Stimulated activated CD4-positive, alpha-beta T cell treated with anti-CD3 and anti-CD28 coated beads, Interleukin-15, amount 100 ng/mL, for 1 hour (primary cell): Measurements from ENCODE around the gene ALDH1A2.
"Not testable (repeated sequence)": the region's sequence is repeated elsewhere in the genome, so short reads cannot be mapped to it uniquely, and the experiment has no call there.

Source experiments
- DNase-seq, 2 donors: peaks; one replicate each; pipeline ENCODE4 v3.0.0-alpha.2; 2020; ENCODE audit warnings: low read depth in 1 of 2, low spot score in 1 of 2

ALDH1A2 gene

DNA sequence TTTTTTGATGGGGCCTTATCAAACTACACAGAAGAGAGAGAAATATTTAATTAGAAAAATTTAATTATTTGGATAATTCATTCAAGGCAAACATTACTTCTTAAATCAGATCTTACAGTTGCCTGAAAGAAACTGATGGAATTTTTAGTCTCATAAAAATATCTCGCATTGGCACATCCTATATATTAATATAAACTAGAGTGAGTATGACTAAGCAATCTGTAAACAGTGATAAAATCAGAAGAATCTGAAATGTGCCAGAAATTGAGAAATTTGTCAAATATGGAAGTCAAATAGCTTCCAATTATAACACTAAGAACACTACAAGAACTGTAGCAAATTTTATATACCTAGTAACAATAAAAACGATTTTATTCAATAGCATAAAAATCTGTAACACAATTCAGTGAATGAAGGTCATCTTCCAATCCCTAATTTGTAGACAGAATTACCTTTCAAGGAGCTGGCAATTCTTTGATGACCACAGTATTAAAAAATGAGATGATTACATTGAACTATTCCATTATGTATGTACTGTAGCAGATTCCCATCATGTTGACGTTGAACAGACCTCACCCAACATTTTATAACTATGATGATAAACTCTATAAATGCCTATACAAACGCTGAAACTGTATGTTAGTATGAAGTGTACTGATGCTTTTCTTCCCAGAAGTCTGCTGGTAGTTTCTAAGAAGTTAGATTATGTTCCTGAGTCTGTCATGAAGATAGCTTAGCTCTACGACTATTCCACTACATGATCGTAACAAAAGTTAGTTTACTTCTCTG lies 63.0 kb downstream of the ALDH1A2 start:
- DNase-seq = no peak

DNA sequence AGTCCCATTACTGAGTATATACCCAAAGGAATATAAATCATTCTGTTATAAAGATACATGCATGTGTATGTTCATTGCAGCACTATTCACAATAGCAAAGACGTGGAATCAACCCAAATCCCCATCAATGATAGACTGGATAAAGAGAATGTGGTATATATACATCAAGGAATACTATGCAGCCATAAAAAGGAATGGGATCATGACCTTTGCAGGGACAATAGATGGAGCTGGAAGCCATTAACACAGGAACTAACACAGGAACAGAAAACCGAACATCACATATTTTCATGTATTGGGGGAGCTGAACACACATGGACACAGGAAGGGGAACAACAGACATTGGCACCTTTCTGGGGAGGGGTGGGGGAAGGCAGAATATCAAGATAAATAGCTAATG lies 65.8 kb downstream of the ALDH1A2 start:
- not testable (repeated sequence) for DNase-seq

DNA sequence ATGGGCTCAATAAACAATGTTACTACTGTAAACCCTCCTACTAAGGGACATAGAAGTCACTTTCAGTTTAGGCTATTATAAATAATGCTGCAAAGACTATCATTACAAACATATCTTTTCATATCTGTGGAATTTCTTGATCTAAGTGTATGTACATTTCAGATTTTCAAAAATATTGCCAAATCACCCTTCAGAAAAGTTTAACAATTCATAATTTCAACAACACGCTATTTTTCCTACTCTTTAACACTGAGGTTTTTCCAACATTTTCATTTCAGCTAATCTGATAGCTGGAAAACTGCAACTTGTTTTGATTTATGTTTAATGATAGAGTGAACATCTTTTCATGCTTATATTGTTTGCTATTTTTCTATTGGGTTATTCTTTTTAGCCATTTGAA lies 69.0 kb downstream of the ALDH1A2 start:
- DNase-seq = no peak

DNA sequence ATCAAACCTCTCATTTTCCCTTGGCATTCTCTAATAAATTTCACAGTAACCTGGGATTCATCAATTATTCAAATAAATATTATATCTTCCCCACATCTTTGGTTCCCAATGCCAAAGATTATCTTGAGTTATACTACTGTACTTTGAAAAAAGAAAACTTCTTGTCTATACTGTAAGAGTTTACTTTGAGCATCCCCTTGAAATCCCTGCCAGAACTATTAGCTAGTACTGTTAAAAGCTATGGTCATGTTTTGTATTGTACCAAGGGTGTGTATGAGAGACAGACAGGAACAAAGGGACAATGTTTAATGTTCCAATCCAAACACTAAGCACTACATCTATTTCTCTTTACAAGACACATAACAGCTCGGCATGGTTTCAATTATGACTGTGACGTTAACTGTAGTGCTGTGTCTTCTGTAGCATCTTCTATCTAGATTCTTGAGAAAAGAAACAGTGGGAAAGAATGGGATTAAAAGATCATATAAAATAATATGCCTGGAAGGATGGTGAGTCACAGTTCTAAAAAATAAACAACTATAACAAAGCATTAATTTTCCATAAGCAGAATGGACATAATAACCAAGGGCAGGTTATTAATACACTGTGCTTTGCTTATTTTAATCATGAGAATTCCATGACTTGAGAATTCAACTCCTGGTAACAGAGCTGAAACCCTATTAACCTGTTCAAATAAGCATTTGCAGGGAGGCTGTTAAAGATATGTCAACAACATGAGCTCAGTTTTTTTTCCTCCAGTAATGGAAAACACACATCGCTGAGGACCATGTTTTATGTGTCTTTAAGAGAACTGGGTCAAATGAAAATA lies 71.1 kb downstream of the ALDH1A2 start:
- DNase-seq = no peak

DNA sequence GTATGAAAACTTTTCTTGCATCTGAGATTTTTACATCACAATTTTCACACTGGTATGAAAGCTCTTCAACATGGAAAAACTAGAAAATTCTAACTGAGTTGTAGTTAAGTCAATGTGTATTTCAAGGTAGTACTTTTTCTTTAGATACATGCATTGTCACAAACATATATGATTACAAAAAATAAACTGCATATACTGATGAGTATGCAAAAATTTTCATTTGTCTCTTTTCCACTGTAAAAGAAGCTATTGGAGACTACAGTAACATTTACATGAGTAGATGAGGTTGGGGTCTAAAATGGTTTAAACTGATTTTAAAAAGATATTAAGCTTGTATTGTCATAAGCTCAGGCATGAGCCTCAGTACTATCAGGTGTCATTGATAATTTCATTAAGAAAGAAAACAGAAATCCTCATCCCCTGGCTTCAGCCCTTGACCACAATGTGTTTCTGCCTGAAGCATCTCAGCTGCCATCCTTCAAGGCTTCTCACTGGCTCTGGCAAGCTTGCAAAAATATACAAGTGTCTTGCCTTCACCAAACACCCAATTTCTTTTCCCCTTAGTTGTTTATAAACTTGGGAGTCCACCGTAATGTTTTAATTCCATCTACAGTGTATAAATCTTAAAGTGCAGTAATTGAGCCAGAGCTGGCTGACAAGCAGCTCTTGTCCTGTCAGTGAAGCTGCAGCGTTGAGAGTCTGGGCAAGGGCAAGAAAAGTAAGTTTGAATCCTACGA lies 71.9 kb downstream of the ALDH1A2 start:
- DNase-seq = no peak

DNA sequence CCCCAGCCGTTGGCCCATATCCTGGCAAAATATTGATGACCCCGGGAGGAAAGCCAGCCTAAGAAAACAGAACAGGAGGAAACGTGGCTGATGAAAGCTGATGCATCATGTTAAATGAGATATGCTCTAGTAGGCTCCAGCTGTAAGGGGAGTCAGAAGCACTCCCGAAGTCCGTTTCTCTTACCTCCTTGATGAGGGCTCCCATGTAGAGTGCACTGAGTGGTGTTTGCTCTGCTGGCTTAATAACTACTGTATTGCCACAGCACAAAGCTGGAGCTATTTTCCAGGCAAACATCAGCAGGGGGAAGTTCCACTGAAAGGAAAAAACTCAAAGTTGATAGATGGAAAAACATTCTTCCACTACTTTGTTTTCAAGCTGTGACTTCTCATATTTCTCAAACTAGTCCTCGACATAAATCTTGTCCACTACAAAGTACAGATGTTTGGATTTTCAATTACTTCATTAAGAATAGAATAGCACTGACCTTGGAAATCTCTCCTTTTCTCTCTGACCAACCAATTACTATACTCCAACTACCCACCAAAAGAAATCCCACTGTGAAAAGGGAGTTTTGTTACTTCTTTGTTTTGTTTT lies 72.7 kb downstream of the ALDH1A2 start:
- no peak for DNase-seq

DNA sequence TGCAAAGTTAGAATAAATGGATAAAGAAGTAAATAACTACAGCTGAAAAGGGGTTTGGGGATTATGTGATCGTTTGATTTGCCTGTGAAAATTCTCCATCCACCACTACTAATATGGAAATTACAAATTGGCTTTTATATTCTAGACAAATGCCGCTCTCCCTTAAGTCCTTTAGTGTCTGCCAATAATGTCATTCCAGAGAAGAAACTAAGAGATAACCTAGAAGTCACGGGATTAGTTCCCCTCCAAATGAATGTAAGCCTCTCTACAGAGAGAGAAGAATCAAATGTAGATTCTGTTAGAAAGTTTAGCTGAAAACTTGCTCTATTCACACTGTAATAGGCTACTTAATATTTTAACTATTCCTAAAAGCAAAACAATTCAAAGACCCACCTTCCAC lies 92.0 kb downstream of the ALDH1A2 start:
- no peak for DNase-seq

DNA sequence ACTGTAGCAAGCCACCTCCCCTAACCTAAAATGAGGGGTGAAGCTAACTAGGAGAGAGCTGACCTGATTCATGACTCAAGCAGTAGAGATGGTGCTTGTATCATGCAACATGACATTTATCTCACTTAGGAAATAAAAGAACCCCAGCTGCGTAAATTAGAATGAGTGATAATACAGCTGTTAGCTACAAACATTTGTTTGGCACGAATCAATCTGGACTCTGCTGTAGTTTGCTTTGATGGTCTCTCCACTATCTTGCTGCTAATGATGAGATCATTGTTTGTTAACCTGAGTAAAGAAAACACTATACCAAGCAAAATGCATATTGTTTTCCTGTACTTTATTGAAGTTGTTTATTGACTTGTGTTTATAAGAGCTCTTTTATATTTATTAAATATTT lies 92.6 kb downstream of the ALDH1A2 start:
- no peak for DNase-seq

DNA sequence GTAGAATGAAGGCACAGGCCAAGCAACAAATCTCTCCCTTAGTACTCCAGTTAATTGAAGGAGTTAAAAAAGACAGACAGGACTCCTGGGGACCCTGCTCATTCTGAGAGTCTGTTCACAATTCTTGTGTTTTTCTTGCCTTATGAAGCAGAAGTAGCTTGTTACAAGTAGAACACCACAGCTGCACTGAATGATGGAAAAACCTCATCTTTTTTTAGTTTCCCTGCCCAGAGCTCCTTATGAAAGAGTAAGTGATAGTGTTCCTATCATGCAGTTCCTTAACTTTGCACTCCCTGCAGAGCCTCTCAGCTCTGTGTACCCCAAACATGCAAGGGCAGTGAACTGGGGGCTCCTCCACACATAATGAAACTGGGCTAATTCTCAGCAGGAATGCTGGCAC lies 95.5 kb downstream of the ALDH1A2 start:
- DNase-seq = no peak

DNA sequence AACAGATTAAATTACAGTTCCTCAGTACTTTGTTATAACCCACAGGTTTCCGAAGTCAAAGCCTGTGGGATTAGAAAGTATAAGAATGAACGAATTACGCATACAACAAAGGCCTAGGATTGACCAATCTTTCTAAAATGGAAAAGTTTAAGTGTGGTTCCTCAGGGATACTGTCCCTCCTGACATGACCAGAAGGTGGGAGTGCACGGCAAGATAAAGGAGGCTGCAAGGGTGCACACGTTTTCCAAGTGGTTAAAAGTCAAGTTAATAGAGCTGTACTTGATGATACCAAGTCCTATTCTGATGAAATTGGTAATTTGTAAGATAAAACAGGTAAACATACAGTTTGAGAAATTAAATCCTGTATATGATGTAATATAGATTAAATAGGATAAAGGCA lies 96.2 kb downstream of the ALDH1A2 start:
- no peak for DNase-seq

DNA sequence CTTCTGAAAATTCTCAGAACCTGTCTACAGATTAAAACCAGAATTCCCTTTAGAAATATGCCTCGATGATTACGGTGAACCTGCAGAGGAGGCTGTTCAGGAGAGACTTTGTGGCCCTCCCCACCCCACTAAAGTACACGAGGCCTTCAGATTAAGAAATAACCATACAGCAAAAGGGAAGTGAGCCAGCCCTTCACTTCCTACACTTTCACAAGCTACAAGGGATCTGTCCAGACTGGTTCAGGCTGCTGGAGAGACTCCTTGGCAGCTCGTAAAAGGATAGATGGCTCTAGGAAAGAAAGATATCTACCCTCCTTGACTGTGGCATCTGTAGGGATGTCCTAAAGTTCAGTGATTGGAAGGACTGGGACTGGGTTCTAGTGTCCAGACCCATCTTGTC lies 102.6 kb downstream of the ALDH1A2 start:
- no peak for DNase-seq

DNA sequence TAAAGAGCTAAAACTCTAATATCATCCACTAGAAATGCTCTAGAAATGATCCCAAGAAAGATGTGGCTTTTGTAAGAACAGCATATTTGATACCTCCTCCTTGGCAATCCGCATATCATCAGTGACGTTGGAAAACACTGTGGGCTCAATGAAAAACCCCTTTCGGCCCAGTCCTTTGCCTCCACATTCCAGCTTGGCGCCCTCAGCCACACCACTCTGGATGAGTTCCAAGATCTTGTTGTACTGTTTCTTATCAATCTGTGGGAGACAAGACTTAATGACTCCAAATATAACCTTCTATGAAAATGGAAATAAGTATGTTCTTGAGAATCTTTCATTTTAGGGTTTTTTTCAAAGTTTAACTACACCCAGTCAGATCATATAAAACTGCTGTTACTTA lies 103.6 kb downstream of the ALDH1A2 start:
- no peak for DNase-seq

DNA sequence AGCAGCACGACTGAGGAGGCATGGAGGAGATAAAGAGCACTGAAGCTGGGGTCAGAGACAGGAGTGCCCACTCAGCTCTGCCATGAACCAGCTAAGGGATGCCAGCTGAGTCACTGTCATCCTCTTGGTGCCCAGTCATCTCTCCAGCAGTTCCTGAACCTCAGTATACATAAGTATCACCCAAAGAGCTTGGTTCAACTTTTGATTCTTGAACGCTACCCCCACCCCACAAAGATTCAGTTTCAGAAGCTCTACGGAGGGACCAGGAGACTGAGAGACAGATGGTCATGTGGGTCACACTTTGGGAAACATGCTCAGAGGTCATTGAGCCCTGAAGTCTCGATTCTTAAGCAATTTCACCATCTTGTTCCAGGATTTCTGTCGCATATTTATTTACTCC lies 108.4 kb downstream of the ALDH1A2 start:
- DNase-seq = no peak

DNA sequence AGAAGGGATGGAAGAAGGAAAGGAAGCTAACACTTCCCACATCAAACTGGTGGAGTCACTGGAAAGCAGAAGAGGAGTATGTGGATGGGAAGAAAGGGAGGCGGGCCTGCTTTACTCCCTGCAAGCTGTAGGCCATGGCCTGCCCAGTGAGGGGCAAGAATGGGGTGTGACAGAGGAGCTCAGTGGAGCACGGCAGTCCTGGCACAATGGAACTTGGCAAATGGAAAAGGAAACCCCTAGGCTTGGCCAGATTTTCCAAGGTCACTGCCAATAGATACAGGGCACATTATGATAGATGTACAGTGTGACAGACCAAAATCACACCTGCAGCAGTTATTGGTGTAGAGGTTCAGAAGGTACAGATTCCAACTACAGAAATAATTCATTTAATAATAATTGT lies 111.6 kb downstream of the ALDH1A2 start:
- DNase-seq = no peak

DNA sequence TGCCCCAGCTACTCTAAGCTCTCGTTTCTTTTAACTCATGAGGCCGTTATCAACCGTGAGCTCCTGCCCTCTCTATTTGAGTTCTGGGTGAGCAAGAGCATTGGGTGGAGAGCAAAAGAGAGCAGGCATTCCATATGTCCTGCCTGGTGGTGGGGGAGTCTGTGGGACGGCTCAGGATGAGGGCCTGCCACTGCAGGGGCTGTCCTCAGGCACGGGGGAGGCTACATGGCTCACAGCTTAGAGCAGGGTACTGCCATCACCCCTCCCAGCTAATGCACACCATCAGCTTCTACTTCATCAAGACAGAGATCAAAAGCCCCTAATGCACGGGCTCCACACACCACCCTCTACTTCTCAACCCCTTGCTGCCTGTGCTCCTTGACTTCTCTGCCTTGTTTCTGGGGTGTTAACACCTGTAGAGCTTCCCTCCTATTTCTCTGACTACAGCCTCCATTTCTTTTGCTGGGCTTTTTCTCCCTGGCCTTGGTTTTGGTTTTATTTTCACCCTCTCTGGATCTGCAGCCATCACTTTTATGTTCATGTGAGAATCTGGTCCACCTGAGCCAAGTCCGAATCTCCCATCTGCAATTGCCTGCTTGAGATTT lies 114.1 kb downstream of the ALDH1A2 start:
- no peak for DNase-seq

DNA sequence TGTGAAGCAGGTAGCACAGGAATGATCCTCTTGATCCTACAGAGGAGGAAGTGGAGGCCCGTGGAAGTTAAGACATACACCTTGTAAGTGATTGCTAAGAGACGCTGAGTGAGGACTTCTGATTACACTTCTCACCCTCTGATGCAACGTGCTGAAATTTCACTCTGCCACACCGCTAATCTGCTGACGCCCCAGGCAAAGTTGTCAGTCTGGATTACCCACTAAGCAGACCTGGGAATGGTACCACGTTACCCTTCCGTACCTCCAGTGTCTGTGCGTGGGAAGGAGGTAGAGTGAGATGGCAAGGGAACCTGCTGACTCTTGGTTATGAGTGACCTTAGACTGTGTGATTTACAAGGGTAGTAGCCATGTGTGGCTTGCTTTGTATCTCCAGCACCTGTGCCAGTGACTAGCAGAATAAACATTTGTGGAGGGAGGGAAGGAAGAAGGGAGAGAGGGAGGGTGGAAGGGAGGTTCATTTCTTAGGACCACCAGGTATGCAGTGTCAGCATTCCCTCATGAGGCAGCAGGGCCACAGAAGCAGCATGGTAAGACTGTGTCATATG lies 115.0 kb downstream of the ALDH1A2 start:
- DNase-seq = no peak

DNA sequence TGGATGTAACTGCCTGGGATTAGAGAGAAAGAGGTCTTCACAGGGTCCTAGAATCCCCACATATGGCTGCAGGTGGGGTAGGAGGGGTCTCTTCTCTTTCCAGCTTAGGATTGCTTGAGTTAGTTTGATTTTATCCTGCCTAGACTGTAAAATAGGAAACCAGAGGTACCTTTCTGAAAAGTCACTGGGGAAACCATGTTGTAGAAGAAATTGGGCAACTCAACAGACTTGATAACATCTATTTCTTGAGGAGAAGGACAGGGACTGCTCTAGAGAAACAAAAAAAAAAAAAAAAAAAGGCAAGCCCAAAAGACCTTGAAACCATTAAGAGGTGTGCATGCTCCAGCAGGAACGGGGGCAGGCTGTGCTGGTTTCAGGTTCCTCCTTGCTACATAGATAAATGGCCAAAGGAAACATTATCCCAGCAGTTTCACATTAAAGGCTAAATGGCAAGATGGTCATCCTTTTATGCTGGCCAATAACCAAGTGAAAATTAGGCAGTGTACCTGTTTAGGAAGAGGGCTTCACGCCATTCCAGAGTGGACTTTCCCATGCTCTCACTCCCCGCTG lies 116.1 kb downstream of the ALDH1A2 start:
- DNase-seq = no peak

DNA sequence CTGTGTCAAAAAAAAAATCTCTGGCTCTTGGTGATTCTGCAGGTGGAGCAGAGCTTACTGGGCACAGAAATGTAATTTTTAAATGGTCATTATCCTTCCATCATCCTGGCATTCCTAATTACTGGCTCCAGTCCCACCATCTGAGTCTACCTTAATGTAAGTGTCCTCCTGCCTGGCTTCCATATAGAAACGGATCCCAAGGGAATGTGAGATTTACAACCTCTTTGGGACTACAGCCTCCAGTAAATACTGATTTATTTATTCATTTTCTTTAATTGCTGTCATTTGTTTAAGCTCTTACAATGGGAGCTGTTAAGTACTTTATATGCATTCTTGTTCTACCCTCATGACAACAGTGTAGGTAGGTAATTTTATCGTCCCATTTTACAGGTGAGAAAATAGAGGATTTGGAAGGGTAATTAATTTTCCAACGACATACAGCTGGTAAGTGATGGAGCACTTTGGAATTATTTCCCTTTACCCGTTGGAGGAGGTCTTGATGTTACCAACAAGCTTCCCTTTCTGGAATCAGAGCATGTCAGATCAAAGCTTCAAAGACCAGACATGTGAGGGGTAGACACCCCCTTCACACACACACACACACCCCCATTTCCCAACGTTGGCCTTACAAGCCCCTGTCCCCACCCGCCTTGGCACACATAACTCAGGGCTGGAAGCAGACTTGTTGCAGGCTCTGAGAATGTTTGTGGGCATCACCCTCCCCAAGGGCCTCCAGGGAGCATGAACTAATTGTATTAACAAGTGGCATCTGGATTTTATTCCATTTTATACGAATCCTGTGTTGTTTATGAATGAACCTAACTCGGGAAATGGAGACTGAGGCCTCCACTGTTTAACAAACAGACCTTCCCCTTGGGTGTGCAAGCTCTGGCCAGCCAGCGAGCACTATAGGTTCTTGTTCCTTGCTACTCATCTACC lies 116.9 kb downstream of the ALDH1A2 start:
- no peak for DNase-seq

DNA sequence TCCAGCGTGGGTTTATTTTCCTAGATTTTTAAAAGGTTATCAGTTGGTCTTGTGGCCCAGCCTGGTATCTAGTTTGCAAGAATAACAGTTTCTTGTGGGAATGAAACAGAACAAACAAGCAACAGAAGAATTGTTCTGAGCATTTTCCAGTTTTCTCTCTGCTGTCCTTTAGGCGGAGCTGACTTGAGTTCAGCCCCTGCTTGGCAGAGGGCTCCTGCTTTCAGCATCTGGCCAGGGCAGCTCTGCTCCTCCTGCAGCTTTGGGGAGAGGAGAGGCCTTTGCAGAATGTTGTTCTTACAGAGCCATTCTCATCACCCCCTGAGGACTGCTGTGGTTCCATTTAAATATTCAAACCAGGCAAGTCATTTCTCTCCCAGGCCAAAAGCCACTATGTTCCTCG lies 117.7 kb downstream of the ALDH1A2 start:
- no peak for DNase-seq
